Measurements from ENCODE around the gene CRYBB2. TPM values are rescaled to one million over a fixed set of nuclear protein-coding genes. Genes with fewer than 3 reads are reported as not detected.
"Not testable (repeated sequence)": the region's sequence is repeated elsewhere in the genome, so short reads cannot be mapped to it uniquely, and the experiment has no call there.

Gene CRYBB2
- total RNA-seq, 1 donor from 2014 or later: 0.81 TPM

DNA sequence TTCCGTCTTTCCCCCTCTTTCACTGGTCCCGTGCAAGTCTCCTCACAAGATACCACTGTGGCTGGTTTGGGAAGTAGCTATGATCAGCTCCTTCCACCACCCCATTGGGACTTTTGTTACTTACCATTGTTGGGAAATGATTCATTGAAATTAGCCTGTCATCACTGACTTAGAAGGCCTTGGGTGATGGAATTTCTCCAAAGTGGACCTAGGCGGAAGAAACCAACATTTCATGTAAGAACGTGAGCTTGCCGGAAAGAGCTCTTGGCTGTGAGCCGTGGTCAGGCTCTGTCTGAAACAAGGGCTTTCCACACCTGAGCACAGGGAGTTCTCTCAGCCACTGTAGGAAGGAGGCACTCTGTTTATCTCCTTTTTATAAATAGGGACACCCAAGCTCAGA is 43.3 kb upstream of the CRYBB2 start:
- H3K36me3 Mint-ChIP-seq (ENCODE audit: insufficient read depth): peaks cover 27% of the 10 kb centered on the region
- TF ChIP-seq, protein P1, sequence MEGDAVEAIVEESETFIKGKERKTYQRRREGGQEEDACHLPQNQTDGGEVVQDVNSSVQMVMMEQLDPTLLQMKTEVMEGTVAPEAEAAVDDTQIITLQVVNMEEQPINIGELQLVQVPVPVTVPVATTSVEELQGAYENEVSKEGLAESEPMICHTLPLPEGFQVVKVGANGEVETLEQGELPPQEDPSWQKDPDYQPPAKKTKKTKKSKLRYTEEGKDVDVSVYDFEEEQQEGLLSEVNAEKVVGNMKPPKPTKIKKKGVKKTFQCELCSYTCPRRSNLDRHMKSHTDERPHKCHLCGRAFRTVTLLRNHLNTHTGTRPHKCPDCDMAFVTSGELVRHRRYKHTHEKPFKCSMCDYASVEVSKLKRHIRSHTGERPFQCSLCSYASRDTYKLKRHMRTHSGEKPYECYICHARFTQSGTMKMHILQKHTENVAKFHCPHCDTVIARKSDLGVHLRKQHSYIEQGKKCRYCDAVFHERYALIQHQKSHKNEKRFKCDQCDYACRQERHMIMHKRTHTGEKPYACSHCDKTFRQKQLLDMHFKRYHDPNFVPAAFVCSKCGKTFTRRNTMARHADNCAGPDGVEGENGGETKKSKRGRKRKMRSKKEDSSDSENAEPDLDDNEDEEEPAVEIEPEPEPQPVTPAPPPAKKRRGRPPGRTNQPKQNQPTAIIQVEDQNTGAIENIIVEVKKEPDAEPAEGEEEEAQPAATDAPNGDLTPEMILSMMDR (IDR thresholded peaks at IDR 0.05; ENCODE audit: unreplicated experiment): no peak
- no peak overlapping the region for H3K4me3 Mint-ChIP-seq (ENCODE audit: low read depth)
- no peaks in the 10 kb centered on the region for H3K27me3 Mint-ChIP-seq
- no peaks in the 10 kb centered on the region for H3K4me1 Mint-ChIP-seq (ENCODE audit: low read depth)
- H3K9me3 Mint-ChIP-seq (ENCODE audit: low read depth): peaks cover 8% of the 10 kb centered on the region
- no peak for DNase-seq (ENCODE audit: low spot score, unreplicated experiment)
- no peak overlapping the region for H3K27ac Mint-ChIP-seq

DNA sequence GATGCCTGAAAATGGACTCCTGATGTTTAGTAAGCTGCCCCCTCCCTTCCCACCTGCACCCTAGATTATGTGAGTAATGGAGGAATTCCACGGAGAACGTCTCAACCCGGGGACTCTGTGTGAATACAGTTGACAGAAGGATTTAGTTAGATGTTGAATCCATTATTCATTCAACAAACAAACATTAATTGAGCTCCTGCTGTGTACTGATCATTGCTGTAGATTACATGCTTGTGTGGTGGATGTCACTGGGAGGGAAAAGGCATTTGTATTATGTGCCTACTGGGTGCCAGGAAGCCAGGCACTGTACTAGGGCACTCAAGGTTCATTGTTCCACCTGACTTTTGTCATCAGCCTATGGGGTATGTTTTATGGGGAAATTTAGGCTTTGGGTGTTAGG is 42.6 kb upstream of the CRYBB2 start:
- TF ChIP-seq, protein P1 (IDR thresholded peaks at IDR 0.05; ENCODE audit: unreplicated experiment): no peak
- H3K27me3 Mint-ChIP-seq: no peaks in the 10 kb centered on the region
- no peak overlapping the region for H3K4me3 Mint-ChIP-seq (ENCODE audit: low read depth)
- no peak for DNase-seq (ENCODE audit: low spot score, unreplicated experiment)
- peaks cover 29% of the 10 kb centered on the region for H3K36me3 Mint-ChIP-seq (ENCODE audit: insufficient read depth)
- H3K4me1 Mint-ChIP-seq (ENCODE audit: low read depth): no peaks in the 10 kb centered on the region
- H3K27ac Mint-ChIP-seq: no peak overlapping the region
- peaks cover 8% of the 10 kb centered on the region for H3K9me3 Mint-ChIP-seq (ENCODE audit: low read depth)

DNA sequence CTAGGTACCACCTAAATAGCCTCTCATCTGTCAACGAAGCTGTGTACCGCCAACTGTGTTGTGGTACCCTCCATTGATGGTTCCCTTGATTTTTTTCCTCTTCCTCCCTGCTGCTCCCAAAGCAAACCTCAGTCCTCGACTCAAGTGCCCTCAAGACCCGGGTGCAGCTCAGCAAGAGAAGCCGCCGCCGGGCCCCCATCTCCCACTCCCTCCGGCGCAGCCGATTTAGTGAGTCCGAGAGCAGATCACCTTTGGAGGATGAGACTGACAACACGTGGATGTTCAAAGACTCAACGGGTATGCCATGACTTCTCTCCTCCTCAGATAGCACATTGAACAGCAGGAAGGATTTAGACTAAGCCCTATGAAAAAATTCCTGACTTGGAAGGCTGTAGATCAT is 42.2 kb upstream of the CRYBB2 start:
- peaks cover 29% of the 10 kb centered on the region for H3K36me3 Mint-ChIP-seq (ENCODE audit: insufficient read depth)
- no peak overlapping the region for H3K27ac Mint-ChIP-seq
- TF ChIP-seq, protein P1 (IDR thresholded peaks at IDR 0.05; ENCODE audit: unreplicated experiment): no peak
- H3K4me3 Mint-ChIP-seq (ENCODE audit: low read depth): no peak overlapping the region
- H3K4me1 Mint-ChIP-seq (ENCODE audit: low read depth): no peaks in the 10 kb centered on the region
- no peak for DNase-seq (ENCODE audit: low spot score, unreplicated experiment)
- no peaks in the 10 kb centered on the region for H3K27me3 Mint-ChIP-seq
- H3K9me3 Mint-ChIP-seq (ENCODE audit: low read depth): peaks cover 8% of the 10 kb centered on the region

DNA sequence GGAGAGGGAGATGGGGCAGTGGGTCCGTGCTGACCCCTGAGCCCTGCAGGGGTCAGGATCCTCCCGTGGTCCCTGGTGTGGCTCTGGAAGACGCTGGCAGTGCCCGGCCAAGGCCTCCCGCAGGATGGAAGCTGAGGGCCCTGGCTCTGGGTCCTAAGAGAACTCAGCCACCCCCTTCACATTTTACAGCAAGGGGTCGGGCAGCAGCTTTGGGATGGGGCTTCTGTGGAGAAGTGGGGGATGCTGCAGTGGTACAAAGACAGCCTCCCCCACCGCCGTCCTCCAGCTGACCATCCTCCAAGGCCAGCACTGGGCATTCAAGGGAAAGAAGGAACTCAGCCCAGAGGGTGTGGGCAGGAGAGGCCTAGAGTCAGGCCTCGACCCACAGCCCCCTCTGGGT is 41.5 kb upstream of the CRYBB2 start:
- peaks cover 30% of the 10 kb centered on the region for H3K36me3 Mint-ChIP-seq (ENCODE audit: insufficient read depth)
- H3K27me3 Mint-ChIP-seq: no peaks in the 10 kb centered on the region
- peaks cover 8% of the 10 kb centered on the region for H3K9me3 Mint-ChIP-seq (ENCODE audit: low read depth)
- no peaks in the 10 kb centered on the region for H3K4me1 Mint-ChIP-seq (ENCODE audit: low read depth)
- TF ChIP-seq, protein P1 (IDR thresholded peaks at IDR 0.05; ENCODE audit: unreplicated experiment): no peak
- no peak for DNase-seq (ENCODE audit: low spot score, unreplicated experiment)
- H3K4me3 Mint-ChIP-seq (ENCODE audit: low read depth): no peak overlapping the region
- no peak overlapping the region for H3K27ac Mint-ChIP-seq

DNA sequence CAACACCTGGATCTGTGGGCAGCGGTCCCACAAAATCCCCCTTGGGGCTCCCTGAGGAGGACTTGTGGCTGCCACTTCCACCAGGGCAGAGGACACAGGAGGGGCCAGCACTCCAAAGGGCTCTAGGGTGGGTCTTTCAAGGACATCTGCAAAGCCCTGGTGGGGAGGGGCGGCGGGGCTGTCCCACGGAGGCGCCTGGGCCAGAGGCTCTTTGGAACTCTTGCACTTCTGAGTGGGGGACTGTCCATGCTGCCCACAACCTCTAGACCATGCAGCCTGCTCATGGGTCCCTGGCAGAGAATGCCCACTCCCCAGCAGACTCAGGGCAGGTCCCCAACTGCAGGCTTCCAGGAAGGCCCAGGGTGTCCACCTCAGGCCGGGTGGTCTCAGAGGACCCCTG is 41.1 kb upstream of the CRYBB2 start:
- not testable (repeated sequence) for DNase-seq (ENCODE audit: low spot score, unreplicated experiment); H3K4me1 Mint-ChIP-seq (ENCODE audit: low read depth); H3K27ac Mint-ChIP-seq; H3K9me3 Mint-ChIP-seq (ENCODE audit: low read depth); H3K4me3 Mint-ChIP-seq (ENCODE audit: low read depth); H3K27me3 Mint-ChIP-seq
- peaks cover 31% of the 10 kb centered on the region for H3K36me3 Mint-ChIP-seq (ENCODE audit: insufficient read depth)

DNA sequence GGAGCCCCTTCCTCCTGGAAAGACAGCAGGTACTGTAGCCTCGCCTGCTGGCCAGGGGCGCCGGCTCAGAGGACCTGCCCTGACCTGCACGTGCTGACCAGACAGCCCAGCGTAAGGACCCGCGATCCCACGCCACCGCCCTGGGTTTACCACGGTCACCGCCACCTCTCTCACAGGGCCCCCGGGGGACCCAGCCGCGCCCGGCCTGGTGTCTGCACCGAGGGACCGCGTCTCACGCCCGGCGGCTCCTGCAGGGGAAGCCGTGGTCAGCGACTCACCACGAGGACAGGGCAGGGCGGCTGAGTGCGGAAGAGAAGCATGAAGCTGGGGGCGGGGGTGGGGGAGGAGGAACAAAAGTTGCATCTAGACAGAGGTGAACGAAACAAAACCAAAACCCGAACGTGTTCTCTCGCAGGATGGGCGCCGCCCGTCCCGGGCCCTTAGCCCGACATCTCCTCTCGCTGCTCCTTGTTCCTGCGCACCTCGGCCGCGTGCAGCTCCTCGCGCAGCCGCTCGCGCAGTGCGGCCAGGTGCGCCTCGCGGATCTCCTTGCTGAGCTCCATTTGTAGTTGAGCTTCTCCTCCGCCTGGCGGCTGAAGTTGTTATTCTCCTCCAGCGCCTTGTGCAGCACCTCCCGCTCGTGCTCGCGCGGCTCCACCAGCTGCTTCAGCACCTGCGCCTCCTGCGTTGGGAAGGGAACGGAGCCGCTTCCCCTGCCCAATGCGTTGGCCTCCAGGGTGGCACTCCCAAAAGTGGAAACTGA is 40.4 kb upstream of the CRYBB2 start:
- H3K27ac Mint-ChIP-seq: not testable (repeated sequence)

More for the DNA sequence above, 40.4 kb upstream of the CRYBB2 start:
- not testable (repeated sequence) for H3K27me3 Mint-ChIP-seq; DNase-seq (ENCODE audit: low spot score, unreplicated experiment); H3K9me3 Mint-ChIP-seq (ENCODE audit: low read depth); H3K4me3 Mint-ChIP-seq (ENCODE audit: low read depth); H3K4me1 Mint-ChIP-seq (ENCODE audit: low read depth)
- peaks cover 35% of the 10 kb centered on the region for H3K36me3 Mint-ChIP-seq (ENCODE audit: insufficient read depth)
